GM23248 (cell line): ENCODE results near the gene IKBKG.
"Not testable (repeated sequence)": the region's sequence is repeated elsewhere in the genome, so short reads cannot be mapped to it uniquely, and the experiment has no call there.

Experiments
- EZH2 ChIP-seq: fragments of 200-600 bp; sonication (generic); IDR thresholded peaks from 2 replicates; pipeline ENCODE4 v1.6.1; 2018; ENCODE audit warnings: antibody characterized with exemption, mild to moderate bottlenecking; ENCODE audit not compliant: insufficient read depth, poor library complexity, severe bottlenecking
- EZH2phosphoT487 ChIP-seq: fragments of 200-600 bp; sonication (generic); IDR thresholded peaks from 2 replicates; pipeline ENCODE4 v1.6.1; 2018; ENCODE audit warnings: antibody characterized with exemption, moderate library complexity, mild to moderate bottlenecking, low read depth; ENCODE audit not compliant: insufficient read depth

DNA sequence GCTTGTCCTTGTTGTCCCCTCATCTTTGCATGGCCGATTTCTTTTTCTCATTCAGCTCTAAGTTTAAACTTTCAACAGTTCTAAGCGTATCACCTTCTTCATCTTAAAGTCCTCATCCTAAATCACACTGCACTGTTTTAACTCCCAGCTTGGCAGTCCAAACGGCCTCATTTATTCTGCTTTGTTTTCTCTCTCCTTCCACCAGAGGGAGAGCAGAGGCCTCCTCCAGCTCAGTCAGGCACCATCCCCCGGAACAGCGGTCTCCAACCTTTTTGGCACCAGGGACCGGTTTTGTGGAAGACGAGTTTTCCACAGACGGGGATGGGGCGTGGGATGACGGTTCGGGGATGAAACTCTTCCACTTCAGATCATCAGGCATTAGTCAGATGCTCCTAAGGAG, 22.9 kb downstream of the IKBKG start:
- not testable (repeated sequence) for TF ChIP-seq EZH2, EZH2phosphoT487
